Activated B cell treated with CpG ODN at 0.5 μM for 24 hours (primary cell): ENCODE results near the gene ANO9. TPM values are rescaled to one million over a fixed set of nuclear protein-coding genes. Genes with fewer than 3 reads are reported as not detected.
A peak's percentile ranks its signal among the peaks of the same experiment; 100 is the strongest.

ENCODE experiments used
- ATAC-seq: fragments of 200-7000 bp; cut with Tn5 transposase; one replicate; pipeline ENCODE4 v1.10.0; 2021; ENCODE audit warnings: low read depth, mild to moderate bottlenecking, moderate library complexity
- CTCF ChIA-PET: fragments of 350-600 bp; sonication (Branson Sonifier 250); formaldehyde crosslinking; loops from one replicate; lab custom pipeline; 2021; ENCODE audit warnings: antibody characterized with exemption; lab: Charles Lee
- POLR2A ChIA-PET: fragments of 350-600 bp; sonication (Branson Sonifier 250); formaldehyde crosslinking; loops from one replicate; lab custom pipeline; 2021; ENCODE audit warnings: antibody characterized with exemption; lab: Charles Lee
- DNase-seq: peaks from one replicate; pipeline ENCODE4 v3.0.0; 2022
- H3K27ac Mint-ChIP-seq: one replicate; pipeline ENCODE4 v1.8.0; 2020; ENCODE audit warnings: mixed read lengths
- H3K27me3 Mint-ChIP-seq: one replicate; pipeline ENCODE4 v1.8.0; 2021; ENCODE audit warnings: mixed read lengths
- H3K36me3 Mint-ChIP-seq: one replicate; pipeline ENCODE4 v1.8.0; 2021; ENCODE audit warnings: low read depth, mixed read lengths
- H3K4me1 Mint-ChIP-seq: one replicate; pipeline ENCODE4 v1.8.0; 2021; ENCODE audit warnings: mixed read lengths
- H3K4me3 Mint-ChIP-seq: one replicate; pipeline ENCODE4 v1.8.0; 2020; ENCODE audit warnings: mild to moderate bottlenecking, mixed read lengths
- H3K9me3 Mint-ChIP-seq: one replicate; pipeline ENCODE4 v1.8.0; 2020; ENCODE audit warnings: mixed read lengths
- CTCF ChIP-seq: fragments of 200-600 bp; IDR thresholded peaks from one replicate; pipeline ENCODE4 v1.8.0; 2022; ENCODE audit warnings: antibody characterized with exemption, mild to moderate bottlenecking
- intact Hi-C: fragments of 100-400 bp; cut with micrococcal nuclease; formaldehyde crosslinking; loops from one replicate; pipeline ENCODE4 v1.15.1; 2024
- total RNA-seq: library from RNA; stranded (reverse); gene quantifications from 2 replicates; pipeline ENCODE4 v1.2.3, GENCODE V29; 2022

ANO9 gene
- total RNA-seq, 1 donor from 2014 or later: 46.1 TPM

- Mint-ChIP-seq H3K4me3 (no peak overlapping the region), H3K36me3 (no peaks in the 10 kb centered on the region), H3K27ac (no peak overlapping the region), H3K9me3 (no peaks in the 10 kb centered on the region), H3K4me1 (peaks cover 12% of the 10 kb centered on the region), H3K27me3 (peaks cover 26% of the 10 kb centered on the region)
- ChIA-PET POLR2A (no interaction called here), CTCF (no interaction called here)
- no peak for ATAC-seq
- DNase-seq: no peak
- TF ChIP-seq CTCF: no peak
- intact Hi-C loops: no loop called here
Observed at GRCh38 chr11:371716-372590, 69.9 kb downstream of the ANO9 start.

- Mint-ChIP-seq H3K4me1 (peaks cover 12% of the 10 kb centered on the region), H3K4me3 (no peak overlapping the region), H3K27me3 (peaks cover 29% of the 10 kb centered on the region), H3K36me3 (no peaks in the 10 kb centered on the region), H3K9me3 (no peaks in the 10 kb centered on the region), H3K27ac (no peak overlapping the region)
- ATAC-seq (no peak), DNase-seq (no peak)
- POLR2A ChIA-PET: no interaction called here
- intact Hi-C loops: no loop called here
- TF ChIP-seq CTCF: no peak
- CTCF ChIA-PET: interaction anchor here (0.7 kb wide), 1 partner anchor 26 kb away, joined by 3 read pairs; no protein-coding TSS in a partner anchor
Observed at GRCh38 chr11:371051-371450, 70.8 kb downstream of the ANO9 start.

DNA sequence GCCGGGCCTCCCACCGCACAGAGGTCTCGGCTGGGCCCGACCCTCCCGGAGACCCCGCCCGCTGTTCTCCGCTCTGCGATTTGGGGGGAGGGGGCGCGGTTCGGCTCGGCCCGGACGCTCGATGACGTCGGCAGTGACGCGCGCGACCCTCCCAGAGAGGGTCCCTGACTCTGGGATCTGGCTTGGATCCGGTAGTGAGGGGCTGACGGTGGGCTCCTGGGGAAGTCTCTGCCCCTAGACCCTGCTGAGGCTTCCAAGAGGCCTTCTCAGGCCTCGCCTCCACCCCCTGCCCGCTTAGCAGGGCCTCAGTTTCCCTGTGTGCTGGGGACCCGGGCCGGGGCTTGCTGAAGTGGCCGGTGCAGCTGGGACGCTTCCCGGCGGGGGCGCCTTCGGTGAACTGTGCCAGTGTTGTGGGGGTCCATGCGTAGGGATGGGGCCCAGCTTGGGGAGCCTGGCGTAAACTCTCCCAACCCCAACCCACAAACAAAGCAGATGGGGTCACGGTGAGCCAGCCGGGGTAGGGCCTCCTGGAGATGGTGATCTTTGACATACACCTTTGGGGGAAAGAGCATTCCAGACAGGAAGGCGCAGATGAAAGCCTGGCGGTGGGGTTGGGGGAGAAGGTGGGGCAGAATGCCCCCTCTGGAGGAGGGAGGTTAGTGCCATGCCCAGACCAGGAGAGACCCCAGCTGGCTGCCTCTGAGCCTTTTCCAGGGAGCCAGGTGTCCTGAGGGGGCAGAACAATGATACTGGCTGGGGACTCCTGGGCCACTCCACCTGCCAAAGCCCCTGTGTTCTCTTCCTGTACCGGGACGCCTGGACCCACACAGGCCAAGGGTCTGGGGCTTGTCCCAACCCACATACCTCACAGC, 71.5 kb downstream of the ANO9 start:
- no peaks in the 10 kb centered on the region for H3K36me3 Mint-ChIP-seq
- peak overlapping the region; percentile 60 for H3K4me3 Mint-ChIP-seq
- ChIA-PET POLR2A (no interaction called here), CTCF (no interaction called here)
- DNase-seq (no peak), ATAC-seq (no peak)
- peaks cover 12% of the 10 kb centered on the region for H3K4me1 Mint-ChIP-seq
- no peaks in the 10 kb centered on the region for H3K9me3 Mint-ChIP-seq
- peaks cover 29% of the 10 kb centered on the region for H3K27me3 Mint-ChIP-seq
- no peak overlapping the region for H3K27ac Mint-ChIP-seq
- intact Hi-C loops: no loop called here
- TF ChIP-seq CTCF: no peak

GRCh38 chr11:369336-370018, 72.3 kb downstream of the ANO9 start, which contains the start of gene B4GALNT4:
Gene B4GALNT4, plus strand, starts transcription at chr11:369499. Its CDS starts 305 bp downstream, at chr11:369804.
- no peaks in the 10 kb centered on the region for H3K36me3 Mint-ChIP-seq
- DNase-seq (no peak), ATAC-seq (peak; percentile 38)
- ChIA-PET CTCF (no interaction called here), POLR2A (interaction anchor here (1.2 kb wide), 1 partner anchor 132 kb away, joined by 4 read pairs; no protein-coding TSS in a partner anchor)
- no peak for TF ChIP-seq CTCF
- H3K27me3 Mint-ChIP-seq: peaks cover 33% of the 10 kb centered on the region
- intact Hi-C loops: no loop called here
- H3K9me3 Mint-ChIP-seq: no peaks in the 10 kb centered on the region
- peaks cover 12% of the 10 kb centered on the region for H3K4me1 Mint-ChIP-seq
- no peak within 1 kb of the TSS for H3K27ac Mint-ChIP-seq
- H3K4me3 Mint-ChIP-seq: peak within 1 kb of the TSS; percentile 78
